ENCODE data around the gene DNAJB4.

GRCh38 chr1:78048446-78048845 lies 43.7 kb downstream of the DNAJB4 start:
- TF ChIP-seq CTCF (IDR thresholded peaks at IDR 0.05), result no peak
- TF ChIP-seq POLR2AphosphoS5 (IDR thresholded peaks at IDR 0.05), result no peak

All from suprapubic skin (tissue), 3 donors.